22Rv1 (cell line): ENCODE results near the gene LAMA2.

Source experiments
- H3K27ac ChIP-seq: fragments of 450-650 bp; 2 replicates; pipeline ENCODE4 v1.5.1; 2017
- ZFX ChIP-seq: fragments of 450-650 bp; IDR thresholded peaks from 2 replicates; pipeline ENCODE4 v1.6.1; 2017; ENCODE audit warnings: antibody characterized with exemption, borderline replicate concordance
- TF ChIP-seq, protein P1 (sequence below): fragments of 450-650 bp; IDR thresholded peaks from 2 replicates; pipeline ENCODE4 v1.5.1; 2017; ENCODE audit warnings: mild to moderate bottlenecking

LAMA2 gene

DNA sequence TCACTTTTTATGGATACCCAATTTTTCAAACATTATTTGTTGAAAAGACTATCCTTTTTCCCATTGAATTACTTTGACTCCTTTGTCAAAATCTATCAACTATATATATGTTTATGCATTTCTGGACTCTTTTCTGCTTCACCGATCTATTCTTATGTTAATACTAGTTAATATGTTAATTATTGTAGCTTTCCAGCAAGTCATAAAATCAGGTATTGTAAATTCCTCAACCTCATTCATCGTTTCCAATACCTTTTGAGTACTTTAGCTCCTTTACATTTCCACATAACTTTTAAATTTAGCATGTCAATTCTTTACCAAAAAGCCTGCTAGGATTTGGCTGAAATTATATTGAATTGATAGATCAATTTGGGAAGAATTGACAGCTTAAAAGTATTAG lies 419.7 kb downstream of the LAMA2 start:
- TF ChIP-seq, protein P1, sequence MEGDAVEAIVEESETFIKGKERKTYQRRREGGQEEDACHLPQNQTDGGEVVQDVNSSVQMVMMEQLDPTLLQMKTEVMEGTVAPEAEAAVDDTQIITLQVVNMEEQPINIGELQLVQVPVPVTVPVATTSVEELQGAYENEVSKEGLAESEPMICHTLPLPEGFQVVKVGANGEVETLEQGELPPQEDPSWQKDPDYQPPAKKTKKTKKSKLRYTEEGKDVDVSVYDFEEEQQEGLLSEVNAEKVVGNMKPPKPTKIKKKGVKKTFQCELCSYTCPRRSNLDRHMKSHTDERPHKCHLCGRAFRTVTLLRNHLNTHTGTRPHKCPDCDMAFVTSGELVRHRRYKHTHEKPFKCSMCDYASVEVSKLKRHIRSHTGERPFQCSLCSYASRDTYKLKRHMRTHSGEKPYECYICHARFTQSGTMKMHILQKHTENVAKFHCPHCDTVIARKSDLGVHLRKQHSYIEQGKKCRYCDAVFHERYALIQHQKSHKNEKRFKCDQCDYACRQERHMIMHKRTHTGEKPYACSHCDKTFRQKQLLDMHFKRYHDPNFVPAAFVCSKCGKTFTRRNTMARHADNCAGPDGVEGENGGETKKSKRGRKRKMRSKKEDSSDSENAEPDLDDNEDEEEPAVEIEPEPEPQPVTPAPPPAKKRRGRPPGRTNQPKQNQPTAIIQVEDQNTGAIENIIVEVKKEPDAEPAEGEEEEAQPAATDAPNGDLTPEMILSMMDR: no peak
- no peak for TF ChIP-seq ZFX
- H3K27ac ChIP-seq: no peak overlapping the region

DNA sequence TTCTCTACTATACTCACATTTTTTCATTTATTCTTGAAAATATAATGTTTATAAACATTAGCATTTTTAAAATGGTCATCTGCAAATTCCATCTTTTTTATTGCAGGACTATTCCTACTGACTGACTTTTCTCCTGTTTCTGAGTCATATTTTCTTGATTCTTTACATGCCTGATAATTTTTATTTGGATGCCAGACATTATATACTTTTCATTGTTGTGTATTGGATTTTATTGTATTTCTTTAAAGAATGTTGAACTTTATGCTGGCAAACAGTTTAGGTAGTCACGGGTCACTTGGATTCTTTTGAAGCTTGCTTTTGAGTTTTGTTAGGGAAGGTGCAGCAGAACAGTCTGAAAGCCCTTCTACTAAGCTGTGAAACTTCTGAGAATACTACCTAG lies 423.9 kb downstream of the LAMA2 start:
- TF ChIP-seq, protein P1: no peak
- no peak for TF ChIP-seq ZFX
- no peak overlapping the region for H3K27ac ChIP-seq

DNA sequence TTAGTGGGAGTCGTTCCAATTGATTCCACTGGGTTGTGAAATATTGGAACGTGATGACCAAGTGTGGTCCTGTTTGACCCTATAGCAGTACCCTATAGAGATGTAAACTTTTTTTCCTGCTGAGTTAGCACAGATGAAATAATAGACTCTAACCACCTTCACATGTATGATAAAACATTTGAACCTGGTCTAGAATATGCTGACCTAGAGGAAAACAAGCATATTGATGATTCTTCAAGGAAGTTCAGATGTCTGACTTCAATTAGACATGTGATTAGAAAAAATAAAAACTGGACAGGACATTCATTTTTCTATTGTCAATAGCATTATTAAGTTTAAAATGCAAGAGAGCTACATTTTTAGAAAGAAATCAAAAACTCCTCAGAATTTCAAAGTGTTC lies 424.9 kb downstream of the LAMA2 start:
- no peak overlapping the region for H3K27ac ChIP-seq
- TF ChIP-seq ZFX: no peak
- TF ChIP-seq, protein P1: no peak

DNA sequence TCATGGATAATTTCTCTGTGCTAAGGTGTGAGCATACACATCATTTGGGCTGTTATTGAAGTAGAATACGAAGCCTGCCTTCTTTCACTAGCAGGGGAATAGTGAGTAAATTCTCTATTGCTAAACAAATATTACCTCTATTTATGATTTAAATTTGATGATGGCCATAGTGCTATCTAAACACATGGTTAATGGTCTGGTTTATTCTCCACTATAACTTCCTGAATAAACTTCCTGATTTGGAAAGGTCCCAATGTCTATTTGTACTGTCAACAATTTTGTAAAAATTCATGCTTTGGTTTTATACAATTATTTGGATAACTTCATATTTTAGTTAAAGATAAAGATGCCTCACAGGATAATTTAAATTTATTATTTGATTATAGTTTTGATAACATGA lies 426.2 kb downstream of the LAMA2 start:
- TF ChIP-seq, protein P1: no peak
- no peak for TF ChIP-seq ZFX
- H3K27ac ChIP-seq: no peak overlapping the region

DNA sequence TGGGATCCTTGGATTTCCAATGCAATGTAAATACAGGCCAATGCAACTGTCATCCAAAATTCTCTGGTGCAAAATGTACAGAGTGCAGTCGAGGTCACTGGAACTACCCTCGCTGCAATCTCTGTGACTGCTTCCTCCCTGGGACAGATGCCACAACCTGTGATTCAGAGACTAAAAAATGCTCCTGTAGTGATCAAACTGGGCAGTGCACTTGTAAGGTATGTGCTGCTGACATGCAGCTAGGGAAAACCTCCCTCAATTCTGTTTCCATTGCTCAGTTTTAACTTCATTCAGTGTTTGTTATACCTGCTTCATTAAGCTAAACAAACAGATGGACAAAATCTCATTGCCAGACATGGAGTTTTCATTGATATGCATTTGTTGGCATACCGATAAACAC lies 429.9 kb downstream of the LAMA2 start:
- H3K27ac ChIP-seq: no peak overlapping the region
- no peak for TF ChIP-seq ZFX
- TF ChIP-seq, protein P1: no peak

DNA sequence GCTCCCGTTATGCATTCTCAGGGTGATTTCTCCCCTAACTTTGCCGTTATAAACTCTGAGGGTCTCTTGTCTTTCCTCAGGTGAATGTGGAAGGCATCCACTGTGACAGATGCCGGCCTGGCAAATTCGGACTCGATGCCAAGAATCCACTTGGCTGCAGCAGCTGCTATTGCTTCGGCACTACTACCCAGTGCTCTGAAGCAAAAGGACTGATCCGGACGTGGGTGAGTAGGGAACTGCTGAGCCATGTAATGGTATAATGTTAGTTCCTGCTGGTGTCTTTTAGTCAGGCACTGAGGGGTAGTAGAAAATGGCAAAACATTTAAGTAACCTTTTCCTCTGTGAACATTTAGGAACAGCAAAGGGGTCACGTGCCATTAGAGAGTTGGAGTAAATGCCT lies 431.6 kb downstream of the LAMA2 start:
- TF ChIP-seq ZFX: no peak
- TF ChIP-seq, protein P1: no peak
- H3K27ac ChIP-seq: no peak overlapping the region

DNA sequence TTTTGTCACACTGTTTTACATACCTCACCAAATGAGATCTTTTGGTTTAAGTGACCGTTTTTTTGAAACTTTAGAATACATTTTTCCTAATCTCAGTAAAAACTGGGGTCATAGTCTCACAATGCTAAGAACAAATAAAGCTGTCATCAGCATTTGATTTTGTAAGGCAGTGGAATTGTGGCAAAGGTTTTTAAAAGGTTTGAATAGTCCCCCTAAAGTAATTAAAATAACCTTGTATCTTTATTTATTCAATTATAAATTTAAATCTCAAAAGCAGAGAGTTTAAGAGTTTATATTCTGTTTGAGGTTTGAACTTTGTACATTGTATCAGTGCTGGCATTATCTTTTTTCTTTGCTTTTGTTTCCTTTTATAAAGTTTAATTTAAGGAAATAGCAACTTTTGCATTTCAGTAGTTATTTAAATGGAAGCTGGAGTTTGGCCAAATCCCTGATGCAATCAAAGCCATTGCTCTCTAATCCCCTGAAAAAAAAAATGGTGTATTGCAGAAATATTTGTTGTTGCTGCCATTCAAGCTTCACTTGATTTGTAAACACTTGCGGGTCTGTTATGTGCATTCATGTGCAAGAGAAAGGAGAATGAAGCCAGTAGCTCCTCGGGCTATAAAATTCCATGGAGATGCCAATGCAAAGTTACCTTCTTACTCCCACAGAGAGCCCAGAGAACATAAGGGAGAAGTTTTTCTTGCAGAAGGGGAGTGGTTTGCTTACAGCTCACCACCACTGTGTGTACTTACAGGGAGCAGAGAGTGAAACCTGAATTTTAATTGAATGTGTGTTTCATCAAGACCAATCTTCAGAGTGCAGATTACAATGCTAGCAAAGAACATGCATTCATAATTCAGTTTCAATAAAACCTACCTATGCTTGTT lies 435.2 kb downstream of the LAMA2 start:
- no peak for TF ChIP-seq ZFX
- TF ChIP-seq, protein P1: no peak
- peak overlapping the region; percentile 63 for H3K27ac ChIP-seq
